ENCODE results near the gene IDS.

- TF ChIP-seq CTCF (IDR thresholded peaks at IDR 0.05) (no peak), ESRRA (CRISPR knock-in tag; IDR thresholded peaks at IDR 0.05; ENCODE audit: borderline replicate concordance) (no peak), MAX (CRISPR knock-in tag; IDR thresholded peaks at IDR 0.05) (no peak), ZNF232 (CRISPR knock-in tag; IDR thresholded peaks at IDR 0.05) (no peak)
Observed at GRCh38 chrX:149490100-149490499, 15.0 kb downstream of the IDS start.
